Rectal smooth muscle tissue (tissue), 1 donor: ENCODE measurements around the gene ATP1A4.
A peak's percentile ranks its signal among the peaks of the same experiment; 100 is the strongest.

Experiments used
- H3K27ac ChIP-seq: one replicate; pipeline ENCODE4 v1.7.0; 2013; ENCODE audit warnings: low read depth, low read length, inconsistent platforms
- H3K27me3 ChIP-seq: one replicate; pipeline ENCODE4 v1.7.0; 2013; ENCODE audit warnings: low read length; ENCODE audit not compliant: control insufficient read depth, insufficient read depth
- H3K36me3 ChIP-seq: one replicate; pipeline ENCODE4 v1.7.0; 2013; ENCODE audit warnings: low read length; ENCODE audit not compliant: control insufficient read depth, insufficient read depth
- H3K4me1 ChIP-seq: one replicate; pipeline ENCODE4 v1.7.0; 2013; ENCODE audit warnings: low read length; ENCODE audit not compliant: control insufficient read depth, insufficient read depth
- H3K4me3 ChIP-seq: one replicate; pipeline ENCODE4 v1.7.0; 2013; ENCODE audit warnings: low read length
- H3K9ac ChIP-seq: one replicate; pipeline ENCODE4 v1.7.0; 2013; ENCODE audit warnings: low read length

ATP1A4 gene

DNA sequence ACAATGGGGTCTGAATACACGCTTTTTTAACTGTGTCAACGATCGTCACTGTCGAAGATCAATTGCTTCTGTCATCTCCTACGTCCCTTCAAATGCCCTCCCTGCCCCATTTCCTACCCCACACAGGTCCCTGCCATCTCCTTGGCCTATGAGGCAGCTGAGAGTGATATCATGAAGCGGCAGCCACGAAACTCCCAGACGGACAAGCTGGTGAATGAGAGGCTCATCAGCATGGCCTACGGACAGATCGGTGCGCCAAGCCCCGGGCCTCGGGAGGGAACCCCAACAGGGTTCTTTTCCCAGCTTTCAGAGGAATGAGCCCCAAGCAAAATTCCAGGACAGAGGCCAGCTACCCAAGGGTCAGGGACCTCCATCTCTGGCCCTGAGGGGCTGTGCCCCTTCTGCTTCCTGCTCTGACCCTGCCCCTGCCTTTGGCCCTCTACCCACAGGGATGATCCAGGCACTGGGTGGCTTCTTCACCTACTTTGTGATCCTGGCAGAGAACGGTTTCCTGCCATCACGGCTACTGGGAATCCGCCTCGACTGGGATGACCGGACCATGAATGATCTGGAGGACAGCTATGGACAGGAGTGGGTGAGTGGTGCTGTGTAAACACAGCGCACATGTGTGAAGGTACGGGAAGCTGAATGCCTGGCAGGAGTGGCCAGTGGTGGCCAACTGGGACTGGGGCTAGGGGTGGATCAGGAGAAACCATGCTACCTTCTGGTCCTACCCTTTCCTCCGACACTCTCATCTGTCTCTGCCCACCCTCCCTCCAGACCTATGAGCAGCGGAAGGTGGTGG lies 15.1 kb upstream of the ATP1A4 start:
- Histone ChIP-seq H3K4me1 (no peaks in the 10 kb centered on the region), H3K4me3 (no peak overlapping the region), H3K27ac (no peak overlapping the region), H3K36me3 (peaks cover 9% of the 10 kb centered on the region), H3K27me3 (no peaks in the 10 kb centered on the region), H3K9ac (no peak overlapping the region)

DNA sequence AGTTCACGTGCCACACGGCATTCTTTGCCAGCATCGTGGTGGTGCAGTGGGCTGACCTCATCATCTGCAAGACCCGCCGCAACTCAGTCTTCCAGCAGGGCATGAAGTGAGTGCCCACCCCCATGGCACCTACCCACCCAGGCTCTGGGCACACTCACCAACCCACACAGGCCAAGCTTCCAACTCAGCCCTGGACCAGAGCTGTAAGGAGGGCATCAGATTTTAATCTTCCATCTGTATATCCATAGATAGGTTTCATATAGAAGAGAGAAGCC lies 14.5 kb upstream of the ATP1A4 start:
- Histone ChIP-seq H3K27ac (no peak overlapping the region), H3K27me3 (no peaks in the 10 kb centered on the region), H3K4me1 (no peaks in the 10 kb centered on the region), H3K36me3 (peaks cover 9% of the 10 kb centered on the region), H3K4me3 (no peak overlapping the region), H3K9ac (no peak overlapping the region)

DNA sequence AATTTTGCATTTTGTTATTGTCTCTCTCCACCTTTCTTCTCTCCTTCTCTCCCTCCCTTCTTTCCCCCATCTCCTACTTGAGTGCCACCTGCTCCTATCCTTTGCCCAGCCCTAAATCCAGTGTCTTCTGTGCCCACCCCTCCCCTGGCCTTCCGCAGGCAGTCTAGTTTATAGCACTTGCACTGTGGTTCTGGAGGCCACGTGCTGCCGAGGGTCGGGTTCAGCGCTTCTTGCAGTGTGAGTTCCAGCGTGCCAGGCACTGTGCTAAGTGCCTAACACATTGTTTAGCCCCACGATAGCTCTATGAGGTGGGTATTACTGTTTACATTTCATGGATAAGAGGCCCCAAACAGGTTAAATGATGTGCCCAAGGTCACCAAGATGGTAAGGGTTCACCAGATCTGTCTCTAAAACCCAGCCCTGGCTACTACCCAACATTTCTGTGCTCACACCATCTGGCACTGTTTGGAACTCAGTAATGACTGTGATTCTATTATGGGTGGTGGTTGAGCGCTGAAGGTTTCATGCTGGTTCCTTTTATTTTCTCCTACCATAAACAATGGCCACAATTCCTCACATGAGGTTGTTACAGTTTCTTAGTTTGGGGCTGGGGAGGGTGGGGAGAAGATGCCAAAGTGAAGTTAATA lies 14.1 kb upstream of the ATP1A4 start:
- Histone ChIP-seq H3K9ac (no peak overlapping the region), H3K27ac (peak overlapping the region; percentile 19), H3K36me3 (peaks cover 9% of the 10 kb centered on the region), H3K4me1 (no peaks in the 10 kb centered on the region), H3K4me3 (no peak overlapping the region), H3K27me3 (no peaks in the 10 kb centered on the region)

DNA sequence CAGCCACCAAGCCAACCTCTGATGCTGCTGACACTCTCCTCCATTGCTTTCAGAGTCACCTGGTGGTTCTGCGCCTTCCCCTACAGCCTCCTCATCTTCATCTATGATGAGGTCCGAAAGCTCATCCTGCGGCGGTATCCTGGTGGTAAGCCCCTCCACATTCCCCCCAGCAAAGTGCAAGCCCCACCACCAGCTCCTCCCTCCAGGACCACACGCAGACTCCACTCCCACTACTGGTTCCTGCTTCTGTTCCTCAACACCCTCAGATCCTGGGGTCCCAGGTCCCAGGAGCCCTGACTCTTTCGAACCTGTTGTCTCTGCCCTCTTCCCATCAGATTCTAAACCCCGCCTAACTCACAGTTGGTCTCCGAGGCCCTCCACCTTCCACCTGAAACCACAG lies 11.6 kb upstream of the ATP1A4 start:
- H3K4me1 ChIP-seq, result no peaks in the 10 kb centered on the region
- H3K27ac ChIP-seq, result no peak overlapping the region
- no peaks in the 10 kb centered on the region for H3K27me3 ChIP-seq
- H3K36me3 ChIP-seq, result peaks cover 9% of the 10 kb centered on the region
- H3K9ac ChIP-seq, result no peak overlapping the region
- H3K4me3 ChIP-seq, result no peak overlapping the region

DNA sequence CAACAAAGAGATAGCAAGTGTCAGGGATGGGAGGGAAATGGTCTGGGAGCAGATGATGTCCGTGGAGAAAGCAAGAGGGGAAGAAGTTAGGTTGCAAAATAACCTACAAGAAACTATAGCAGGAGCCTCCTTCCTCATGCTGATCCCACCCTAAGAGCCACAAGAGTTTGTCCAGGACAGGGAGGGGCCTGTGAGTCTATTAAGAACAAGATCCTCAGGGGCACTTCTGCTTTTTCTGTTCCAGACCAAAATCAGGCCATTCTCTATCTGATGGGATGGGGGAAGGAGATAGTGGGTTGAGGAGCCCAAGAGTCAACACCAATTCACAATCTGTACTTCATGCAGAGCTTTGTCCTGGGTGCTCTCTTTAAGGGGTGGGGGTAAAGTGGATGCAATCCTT lies 7.7 kb upstream of the ATP1A4 start:
- no peak overlapping the region for H3K9ac ChIP-seq
- no peak overlapping the region for H3K27ac ChIP-seq
- H3K4me3 ChIP-seq, result no peak overlapping the region
- no peaks in the 10 kb centered on the region for H3K27me3 ChIP-seq
- H3K36me3 ChIP-seq, result no peaks in the 10 kb centered on the region
- no peaks in the 10 kb centered on the region for H3K4me1 ChIP-seq

DNA sequence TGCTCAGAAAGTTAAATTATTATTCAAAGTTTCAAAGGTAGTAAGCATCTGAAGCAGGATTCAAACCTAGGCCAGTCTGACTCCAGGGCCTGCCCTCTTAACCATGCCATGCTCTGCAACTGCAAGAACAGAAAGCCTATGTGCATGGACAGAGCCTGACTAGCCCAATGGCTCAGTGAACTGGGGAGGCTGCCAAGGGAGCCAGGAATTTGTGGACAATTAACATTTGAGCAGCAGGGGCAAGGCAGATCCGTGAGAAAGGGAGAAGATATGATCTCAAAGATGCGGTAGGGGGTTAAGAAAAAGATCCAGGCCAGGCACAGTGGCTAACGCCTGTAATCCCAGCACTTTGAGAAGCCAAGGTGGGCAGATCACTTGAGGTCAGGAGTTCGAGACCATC lies 6.5 kb upstream of the ATP1A4 start:
- no peak overlapping the region for H3K9ac ChIP-seq
- no peaks in the 10 kb centered on the region for H3K27me3 ChIP-seq
- no peaks in the 10 kb centered on the region for H3K4me1 ChIP-seq
- no peak overlapping the region for H3K4me3 ChIP-seq
- no peak overlapping the region for H3K27ac ChIP-seq
- no peaks in the 10 kb centered on the region for H3K36me3 ChIP-seq

DNA sequence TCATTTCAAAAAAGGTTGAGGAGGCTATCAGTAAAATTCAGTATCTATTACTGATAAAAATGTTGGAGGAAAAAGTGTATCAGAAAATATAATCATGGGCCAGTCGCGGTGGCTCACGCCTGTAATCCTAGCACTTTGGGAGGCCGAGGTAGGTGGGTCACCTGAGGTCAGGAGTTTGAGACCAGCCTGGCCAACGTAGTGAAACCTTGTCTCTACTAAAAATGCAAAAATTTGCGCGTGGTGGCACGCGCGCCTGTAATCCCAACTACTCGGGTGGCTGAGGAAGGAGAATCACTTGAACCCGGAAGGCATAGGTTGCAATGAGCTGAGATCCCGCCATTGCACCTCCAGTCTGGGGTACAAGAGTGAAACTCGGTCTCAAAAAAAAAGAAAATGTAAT lies 5.3 kb upstream of the ATP1A4 start:
- Histone ChIP-seq H3K27me3 (no peaks in the 10 kb centered on the region), H3K4me1 (no peaks in the 10 kb centered on the region), H3K27ac (no peak overlapping the region), H3K4me3 (no peak overlapping the region), H3K9ac (no peak overlapping the region), H3K36me3 (no peaks in the 10 kb centered on the region)

DNA sequence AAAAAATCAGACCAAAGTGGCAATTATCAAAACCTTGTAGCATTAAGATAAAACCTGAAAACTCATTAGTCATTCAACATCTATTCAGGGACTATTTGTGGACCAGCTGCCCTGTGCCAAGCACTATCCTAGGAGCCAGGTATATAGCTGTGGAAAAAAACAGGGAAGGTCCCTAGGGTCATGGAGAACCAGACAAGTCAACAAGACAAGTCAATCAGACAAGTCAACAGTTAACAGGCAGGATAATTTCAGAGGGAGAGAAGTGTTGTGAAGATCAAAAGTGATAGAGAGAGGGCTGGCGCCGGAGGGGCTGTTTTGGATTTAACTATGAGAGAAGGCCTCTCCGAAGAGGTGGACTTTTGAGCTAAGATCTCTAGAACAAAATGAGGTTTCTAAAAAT lies 3.3 kb upstream of the ATP1A4 start:
- H3K4me3 ChIP-seq, result no peak overlapping the region
- H3K36me3 ChIP-seq, result no peaks in the 10 kb centered on the region
- H3K4me1 ChIP-seq, result no peaks in the 10 kb centered on the region
- no peaks in the 10 kb centered on the region for H3K27me3 ChIP-seq
- H3K9ac ChIP-seq, result no peak overlapping the region
- H3K27ac ChIP-seq, result no peak overlapping the region

DNA sequence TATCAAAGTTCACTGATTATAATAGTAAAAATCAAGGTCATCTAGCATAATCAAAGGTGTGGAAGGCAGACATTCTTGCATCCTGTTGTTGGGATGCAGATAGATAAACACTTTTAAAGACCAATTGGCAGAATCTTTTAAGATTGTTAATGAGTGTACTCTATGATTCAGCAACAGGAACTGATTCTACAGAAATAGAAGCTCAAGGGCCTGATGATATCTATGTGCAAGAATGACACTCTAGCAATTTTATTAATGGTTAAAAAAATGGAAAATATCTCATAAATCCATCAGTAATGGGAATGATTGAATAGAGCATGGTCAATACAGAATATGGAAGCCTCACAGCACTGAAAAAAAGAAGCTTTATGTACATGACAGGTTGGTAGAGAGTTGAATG lies 2.2 kb upstream of the ATP1A4 start:
- Histone ChIP-seq H3K27me3 (no peaks in the 10 kb centered on the region), H3K27ac (no peak overlapping the region), H3K9ac (no peak overlapping the region), H3K4me1 (no peaks in the 10 kb centered on the region), H3K4me3 (no peak overlapping the region), H3K36me3 (no peaks in the 10 kb centered on the region)

DNA sequence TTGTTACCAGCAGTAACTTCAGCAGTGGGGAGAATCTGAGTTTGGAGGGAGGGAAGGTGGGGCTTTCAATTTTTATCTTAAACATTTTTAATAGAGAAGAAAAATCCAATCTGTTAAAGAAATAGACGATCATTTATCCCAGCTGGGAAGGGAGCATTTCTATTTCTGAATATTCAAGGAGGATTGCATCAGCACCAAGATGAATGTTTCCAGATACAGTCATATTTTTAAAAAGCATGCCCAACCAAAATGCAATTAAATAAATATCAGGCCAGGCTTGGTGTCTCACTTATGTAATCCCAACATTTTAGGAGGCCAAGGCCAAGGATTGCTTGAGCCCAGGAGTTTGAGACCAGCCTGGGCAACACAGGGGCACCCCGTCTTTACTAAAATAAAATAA lies 1.7 kb upstream of the ATP1A4 start:
- Histone ChIP-seq H3K4me1 (no peaks in the 10 kb centered on the region), H3K27me3 (no peaks in the 10 kb centered on the region), H3K9ac (no peak overlapping the region), H3K4me3 (no peak overlapping the region), H3K36me3 (no peaks in the 10 kb centered on the region), H3K27ac (no peak overlapping the region)

DNA sequence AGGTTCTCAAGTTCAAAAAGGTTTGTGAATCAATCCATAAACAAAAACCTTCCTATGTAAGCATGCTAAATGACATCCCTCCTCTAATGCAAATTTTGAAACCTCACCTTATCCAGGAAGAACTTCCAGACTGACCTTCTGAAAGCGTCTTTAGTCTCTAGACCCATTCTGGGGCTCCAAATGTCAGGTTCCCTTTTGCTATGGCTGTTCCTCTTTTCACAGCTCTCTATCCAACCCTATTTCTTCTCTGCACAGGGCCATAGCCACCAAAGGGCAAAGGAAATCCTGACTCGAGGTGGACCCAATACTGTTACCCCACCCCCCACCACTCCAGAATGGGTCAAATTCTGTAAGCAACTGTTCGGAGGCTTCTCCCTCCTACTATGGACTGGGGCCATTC lies 3.4 kb downstream of the ATP1A4 start:
- H3K36me3 ChIP-seq, result no peaks in the 10 kb centered on the region
- H3K27me3 ChIP-seq, result no peaks in the 10 kb centered on the region
- H3K27ac ChIP-seq, result no peak overlapping the region
- H3K4me3 ChIP-seq, result no peak overlapping the region
- H3K9ac ChIP-seq, result no peak overlapping the region
- H3K4me1 ChIP-seq, result no peaks in the 10 kb centered on the region

DNA sequence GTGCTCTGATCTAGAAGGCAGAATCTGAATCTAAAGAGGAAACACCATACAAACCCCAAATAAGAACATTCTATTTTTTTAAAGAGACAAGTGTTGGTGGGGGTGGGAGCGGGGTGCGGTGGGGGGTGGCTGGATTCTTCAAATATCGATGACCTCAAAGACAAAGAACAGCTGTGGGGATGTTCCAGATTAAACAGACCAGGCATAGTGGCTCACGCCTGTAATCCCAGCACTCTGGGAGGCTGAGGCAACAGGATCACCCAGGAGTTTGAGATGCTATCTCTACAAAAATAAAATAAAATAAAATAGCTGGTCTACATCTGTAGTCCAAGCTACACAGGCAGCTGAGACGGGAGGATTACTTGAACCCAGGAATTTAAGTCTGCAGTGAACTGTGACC lies 5.0 kb downstream of the ATP1A4 start:
- no peaks in the 10 kb centered on the region for H3K4me1 ChIP-seq
- no peak overlapping the region for H3K9ac ChIP-seq
- H3K27ac ChIP-seq, result no peak overlapping the region
- no peak overlapping the region for H3K4me3 ChIP-seq
- H3K27me3 ChIP-seq, result no peaks in the 10 kb centered on the region
- H3K36me3 ChIP-seq, result no peaks in the 10 kb centered on the region

DNA sequence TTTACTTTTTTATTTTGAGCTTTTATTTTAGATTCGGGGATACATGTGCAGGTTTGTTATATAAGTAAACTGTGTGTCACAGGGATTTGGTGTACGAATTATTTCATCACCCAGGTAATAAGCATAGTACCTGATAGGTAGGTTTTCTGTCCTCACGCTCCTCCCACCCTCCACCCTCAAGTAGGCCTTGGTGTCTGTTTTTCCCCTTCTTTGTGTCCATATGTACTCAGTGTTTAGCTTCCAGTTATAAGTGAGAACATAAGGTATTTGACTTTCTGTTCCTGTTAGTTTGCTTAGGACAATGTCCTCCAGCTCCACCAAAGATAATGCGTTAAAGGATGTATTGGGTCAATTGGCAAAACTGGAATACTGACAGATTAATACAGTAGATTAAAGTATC lies 5.8 kb downstream of the ATP1A4 start:
- no peaks in the 10 kb centered on the region for H3K27me3 ChIP-seq
- no peak overlapping the region for H3K4me3 ChIP-seq

More for the DNA sequence above, 5.8 kb downstream of the ATP1A4 start:
- Histone ChIP-seq H3K4me1 (no peaks in the 10 kb centered on the region), H3K36me3 (no peaks in the 10 kb centered on the region), H3K9ac (no peak overlapping the region), H3K27ac (no peak overlapping the region)
